Measurements from ENCODE around the gene BCR.

Gene BCR

GRCh38 chr22:23138584-23139435, 41.5 kb upstream of the BCR start:
- Histone ChIP-seq H3K4me3 (ENCODE audit: insufficient read depth, low read length, poor library complexity, severe bottlenecking) (no peak overlapping the region), H3K9me3 (ENCODE audit: insufficient read depth, low read length) (no peaks in the 10 kb centered on the region), H3K9ac (ENCODE audit: low read length) (no peak overlapping the region), H3K79me2 (ENCODE audit: insufficient read depth, low read length) (no peaks in the 10 kb centered on the region), H3K9me2 (replicated peaks; ENCODE audit: insufficient read depth, low read length) (no peaks in the 10 kb centered on the region), H3K36me3 (ENCODE audit: low read length) (no peaks in the 10 kb centered on the region), H4K20me1 (ENCODE audit: low read depth, low read length) (no peaks in the 10 kb centered on the region), H3F3A (ENCODE audit: insufficient read depth) (no peaks in the 10 kb centered on the region), H2AFZ (ENCODE audit: low read depth, low read length, severe bottlenecking) (no peak overlapping the region), H3K4me2 (ENCODE audit: low read depth, low read length, poor library complexity, severe bottlenecking) (no peak overlapping the region), H3K27ac (ENCODE audit: low read depth, low read length) (0 out of 2 replicates have a peak overlapping the region, but pooled peaks have one; percentile 22), H3K27me3 (ENCODE audit: low read length) (no peaks in the 10 kb centered on the region)
- TF ChIP-seq EZH2phosphoT487 (conservative IDR thresholded peaks at IDR 0.05; ENCODE audit: low read length), result no peak
- TF ChIP-seq, protein P1, sequence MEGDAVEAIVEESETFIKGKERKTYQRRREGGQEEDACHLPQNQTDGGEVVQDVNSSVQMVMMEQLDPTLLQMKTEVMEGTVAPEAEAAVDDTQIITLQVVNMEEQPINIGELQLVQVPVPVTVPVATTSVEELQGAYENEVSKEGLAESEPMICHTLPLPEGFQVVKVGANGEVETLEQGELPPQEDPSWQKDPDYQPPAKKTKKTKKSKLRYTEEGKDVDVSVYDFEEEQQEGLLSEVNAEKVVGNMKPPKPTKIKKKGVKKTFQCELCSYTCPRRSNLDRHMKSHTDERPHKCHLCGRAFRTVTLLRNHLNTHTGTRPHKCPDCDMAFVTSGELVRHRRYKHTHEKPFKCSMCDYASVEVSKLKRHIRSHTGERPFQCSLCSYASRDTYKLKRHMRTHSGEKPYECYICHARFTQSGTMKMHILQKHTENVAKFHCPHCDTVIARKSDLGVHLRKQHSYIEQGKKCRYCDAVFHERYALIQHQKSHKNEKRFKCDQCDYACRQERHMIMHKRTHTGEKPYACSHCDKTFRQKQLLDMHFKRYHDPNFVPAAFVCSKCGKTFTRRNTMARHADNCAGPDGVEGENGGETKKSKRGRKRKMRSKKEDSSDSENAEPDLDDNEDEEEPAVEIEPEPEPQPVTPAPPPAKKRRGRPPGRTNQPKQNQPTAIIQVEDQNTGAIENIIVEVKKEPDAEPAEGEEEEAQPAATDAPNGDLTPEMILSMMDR (IDR thresholded peaks at IDR 0.05; ENCODE audit: insufficient read depth, low read length, poor library complexity, severe bottlenecking), result no peak

DNA sequence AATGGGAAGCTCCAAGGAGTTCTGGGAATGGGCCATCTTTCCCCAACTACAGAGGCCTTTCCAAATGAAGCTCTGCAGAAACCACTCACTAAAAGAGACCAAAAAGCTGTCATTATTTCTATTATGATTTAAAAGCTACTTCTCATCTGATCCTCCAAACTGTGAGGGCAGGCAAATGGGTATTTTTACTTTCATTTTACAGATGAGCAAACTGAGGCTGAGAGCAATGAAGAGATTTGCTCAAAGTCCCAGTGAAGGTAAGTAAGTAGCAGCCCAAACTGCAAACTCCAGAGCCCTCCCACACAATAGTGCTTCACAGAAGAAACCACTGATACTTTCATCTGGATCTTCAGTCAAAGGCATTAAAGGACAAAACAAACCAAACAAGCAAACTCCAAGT, 39.9 kb upstream of the BCR start:
- Histone ChIP-seq H3K4me3 (ENCODE audit: insufficient read depth, low read length, poor library complexity, severe bottlenecking) (no peak overlapping the region), H3F3A (ENCODE audit: insufficient read depth) (no peaks in the 10 kb centered on the region), H3K4me2 (ENCODE audit: low read depth, low read length, poor library complexity, severe bottlenecking) (no peak overlapping the region), H2AFZ (ENCODE audit: low read depth, low read length, severe bottlenecking) (no peak overlapping the region), H3K9me2 (replicated peaks; ENCODE audit: insufficient read depth, low read length) (no peaks in the 10 kb centered on the region), H3K9ac (ENCODE audit: low read length) (no peak overlapping the region), H3K27ac (ENCODE audit: low read depth, low read length) (no peak overlapping the region), H3K36me3 (ENCODE audit: low read length) (no peaks in the 10 kb centered on the region), H3K79me2 (ENCODE audit: insufficient read depth, low read length) (no peaks in the 10 kb centered on the region), H4K20me1 (ENCODE audit: low read depth, low read length) (no peaks in the 10 kb centered on the region), H3K9me3 (ENCODE audit: insufficient read depth, low read length) (no peaks in the 10 kb centered on the region), H3K27me3 (ENCODE audit: low read length) (no peaks in the 10 kb centered on the region)
- TF ChIP-seq, protein P1 (IDR thresholded peaks at IDR 0.05; ENCODE audit: insufficient read depth, low read length, poor library complexity, severe bottlenecking), result no peak
- TF ChIP-seq EZH2phosphoT487 (conservative IDR thresholded peaks at IDR 0.05; ENCODE audit: low read length), result no peak

- H3K27me3 ChIP-seq (ENCODE audit: low read length), result no peaks in the 10 kb centered on the region
- TF ChIP-seq, protein P1 (IDR thresholded peaks at IDR 0.05; ENCODE audit: insufficient read depth, low read length, poor library complexity, severe bottlenecking), result no peak
- no peak for TF ChIP-seq EZH2phosphoT487 (conservative IDR thresholded peaks at IDR 0.05; ENCODE audit: low read length)
- no peaks in the 10 kb centered on the region for H3K36me3 ChIP-seq (ENCODE audit: low read length)
- no peak overlapping the region for H3K9ac ChIP-seq (ENCODE audit: low read length)
- no peak overlapping the region for H3K4me3 ChIP-seq (ENCODE audit: insufficient read depth, low read length, poor library complexity, severe bottlenecking)
- no peaks in the 10 kb centered on the region for H3F3A ChIP-seq (ENCODE audit: insufficient read depth)
- no peaks in the 10 kb centered on the region for H3K79me2 ChIP-seq (ENCODE audit: insufficient read depth, low read length)
- no peaks in the 10 kb centered on the region for H3K9me2 ChIP-seq (replicated peaks; ENCODE audit: insufficient read depth, low read length)
- no peak overlapping the region for H3K4me2 ChIP-seq (ENCODE audit: low read depth, low read length, poor library complexity, severe bottlenecking)
- H3K9me3 ChIP-seq (ENCODE audit: insufficient read depth, low read length), result no peaks in the 10 kb centered on the region
- H2AFZ ChIP-seq (ENCODE audit: low read depth, low read length, severe bottlenecking), result no peak overlapping the region
- H4K20me1 ChIP-seq (ENCODE audit: low read depth, low read length), result no peaks in the 10 kb centered on the region
- no peak overlapping the region for H3K27ac ChIP-seq (ENCODE audit: low read depth, low read length)
Observed at GRCh38 chr22:23142546-23143105, 37.7 kb upstream of the BCR start.
